HepG2 (cell line): ENCODE results near the gene LILRB5. TPM values are rescaled to one million over a fixed set of nuclear protein-coding genes. Genes with fewer than 3 reads are reported as not detected.
A peak's percentile ranks its signal among the peaks of the same experiment; 100 is the strongest.

ENCODE experiments used
- BRD4 ChIP-seq: sonication (generic); formaldehyde crosslinking; IDR thresholded peaks from 2 replicates; pipeline ENCODE4 v1.4.0; 2020; ENCODE audit warnings: missing genetic modification reagents
- BRF2 ChIP-seq: sonication (generic); formaldehyde crosslinking; IDR thresholded peaks from 2 replicates; pipeline ENCODE4 v1.8.1; 2022; ENCODE audit warnings: mild to moderate bottlenecking, missing genetic modification reagents
- CEBPZ ChIP-seq: IDR thresholded peaks from 2 replicates; pipeline ENCODE4 v1.6.1; 2012; ENCODE audit warnings: low read length, improper control_type of control experiment
- DNMT1 ChIP-seq: sonication (generic); formaldehyde crosslinking; IDR thresholded peaks from 2 replicates; pipeline ENCODE4 v1.5.1; 2020; ENCODE audit warnings: mild to moderate bottlenecking, missing genetic modification reagents
- DPF2 ChIP-seq: sonication (generic); formaldehyde crosslinking; IDR thresholded peaks from 2 replicates; pipeline ENCODE4 v1.4.0; 2020; ENCODE audit warnings: mild to moderate bottlenecking, low read depth, missing genetic modification reagents, borderline replicate concordance
- ESRRA ChIP-seq: sonication (generic); formaldehyde crosslinking; IDR thresholded peaks from 2 replicates; pipeline ENCODE4 v1.5.1; 2020; ENCODE audit warnings: mild to moderate bottlenecking, low read depth, missing genetic modification reagents
- KLF13 ChIP-seq: sonication (generic); formaldehyde crosslinking; IDR thresholded peaks from 2 replicates; pipeline ENCODE4 v1.4.0; 2020; ENCODE audit warnings: mild to moderate bottlenecking, missing genetic modification reagents
- NCOA5 ChIP-seq: sonication (generic); formaldehyde crosslinking; IDR thresholded peaks from 2 replicates; pipeline ENCODE4 v1.4.0; 2020; ENCODE audit warnings: missing genetic modification reagents
- NONO ChIP-seq, 2 experiments: fragments of 450-650 bp in 1 of 2; sonication (generic) in 1 of 2; formaldehyde crosslinking in 1 of 2; IDR thresholded peaks in 1 of 2; conservative IDR thresholded peaks in 1 of 2; 2 replicates each; pipeline versions ENCODE4 v1.6.1 to v1.8.0; 2017 to 2022; ENCODE audit warnings: mild to moderate bottlenecking in 1 of 2, missing genetic modification reagents in 1 of 2, moderate library complexity in 1 of 2
- NR2C2 ChIP-seq: sonication (generic); formaldehyde crosslinking; IDR thresholded peaks from 2 replicates; pipeline ENCODE4 v1.4.0; 2020; ENCODE audit warnings: missing genetic modification reagents, mild to moderate bottlenecking, moderate library complexity, borderline replicate concordance
- RCOR2 ChIP-seq: IDR thresholded peaks from 2 replicates; pipeline ENCODE4 v1.6.1; 2016; ENCODE audit warnings: missing biosample characterization, missing genetic modification reagents
- SMYD3 ChIP-seq: sonication (generic); formaldehyde crosslinking; IDR thresholded peaks from 2 replicates; pipeline ENCODE4 v1.8.1; 2023; ENCODE audit warnings: mild to moderate bottlenecking, missing genetic modification reagents
- TRAFD1 ChIP-seq: sonication (generic); formaldehyde crosslinking; IDR thresholded peaks from 2 replicates; pipeline ENCODE4 v1.5.1; 2020; ENCODE audit warnings: missing genetic modification reagents, mild to moderate bottlenecking, borderline replicate concordance
- TRIM22 ChIP-seq: fragments of 450-650 bp; IDR thresholded peaks from 2 replicates; pipeline ENCODE4 v1.6.1; 2017
- TRIM24 ChIP-seq: sonication (generic); formaldehyde crosslinking; IDR thresholded peaks from 2 replicates; pipeline ENCODE4 v1.8.0; 2022; ENCODE audit warnings: mild to moderate bottlenecking, missing genetic modification reagents
- ZNF292 ChIP-seq: sonication (generic); formaldehyde crosslinking; IDR thresholded peaks from 2 replicates; pipeline ENCODE4 v1.8.1; 2022; ENCODE audit warnings: mild to moderate bottlenecking, low read depth, missing genetic modification reagents, borderline replicate concordance
- ZNF501 ChIP-seq: sonication (generic); formaldehyde crosslinking; IDR thresholded peaks from 2 replicates; pipeline ENCODE4 v1.5.1; 2020; ENCODE audit warnings: mild to moderate bottlenecking, moderate library complexity, missing genetic modification reagents
- ZNF530 ChIP-seq: sonication (generic); formaldehyde crosslinking; IDR thresholded peaks from 2 replicates; pipeline ENCODE4 v1.5.0; 2020; ENCODE audit warnings: low read depth, mild to moderate bottlenecking, missing genetic modification reagents
- ZNF550 ChIP-seq: sonication (generic); formaldehyde crosslinking; IDR thresholded peaks from 2 replicates; pipeline ENCODE4 v1.4.0; 2020; ENCODE audit warnings: mild to moderate bottlenecking, missing genetic modification reagents, borderline replicate concordance
- ZNF616 ChIP-seq: sonication (generic); formaldehyde crosslinking; IDR thresholded peaks from 2 replicates; pipeline ENCODE4 v1.5.0; 2020; ENCODE audit warnings: low read depth, mild to moderate bottlenecking, missing genetic modification reagents
- ZNF816 ChIP-seq: sonication (generic); formaldehyde crosslinking; IDR thresholded peaks from 2 replicates; pipeline ENCODE4 v1.8.0; 2022; ENCODE audit warnings: missing genetic modification reagents, mild to moderate bottlenecking, borderline replicate concordance
- ZSCAN21 ChIP-seq: sonication (generic); formaldehyde crosslinking; IDR thresholded peaks from 2 replicates; pipeline ENCODE4 v1.8.0; 2022; ENCODE audit warnings: mild to moderate bottlenecking, missing genetic modification reagents, moderate library complexity, borderline replicate concordance
- polyA plus RNA-seq, 8 experiments: library from polyadenylated mRNA; depleted of rRNA in 3 of 8; stranded (reverse) in 7 of 8; unstranded in 1 of 8; fragments of >200 nt; fragmentation: Illumina TruSeq in 4 of 8; extraction: Trizol in 4 of 8; gene quantifications; 2 replicates each; pipeline versions ENCODE4 v1.2.1 to v1.2.3, GENCODE V29; 2011 to 2016; ENCODE audit warnings: low read depth in 4 of 8, missing spikeins in 1 of 8, mixed read lengths in 1 of 8; ENCODE audit not compliant: insufficient read depth in 1 of 8
- total RNA-seq, 5 experiments: library from RNA; depleted of rRNA; stranded (reverse); fragments of >200 nt; fragmentation: Illumina TruSeq; extraction: Trizol; gene quantifications; 2 replicates each; pipeline ENCODE4 v1.2.3, GENCODE V29; 2016; ENCODE audit warnings: low read depth in 1 of 5

Gene LILRB5
- total and polyA plus RNA-seq, 2 of the 13 experiments (the other 11 are each of a cell fraction or from before 2014, with no cell fraction given): not detected

GRCh38 chr19:54209811-54210494, 47.1 kb downstream of the LILRB5 start (continued):
- TF ChIP-seq ZNF550 (CRISPR knock-in tag) (no peak), ZNF816 (no peak; the same call in 1 of the 2 replicates), NONO (IDR thresholded peaks at IDR 0.05) (no peak), NONO (CRISPR knock-in tag; conservative IDR thresholded peaks at IDR 0.05) (peak; percentile 81), ZSCAN21 (CRISPR knock-in tag) (0 out of 2 replicates have a peak, but pooled peaks have one; percentile 27), RCOR2 (CRISPR knock-in tag) (no peak; the same call in 1 of the 2 replicates), DNMT1 (no peak), DPF2 (CRISPR knock-in tag) (peak; percentile 77; the same call in 1 of the 2 replicates), NCOA5 (CRISPR knock-in tag) (no peak), ZNF292 (CRISPR knock-in tag) (no peak; the same call in 1 of the 2 replicates), TRIM22 (no peak), KLF13 (CRISPR knock-in tag) (no peak), CEBPZ (no peak), NR2C2 (CRISPR knock-in tag) (no peak; the same call in 1 of the 2 replicates), BRF2 (CRISPR knock-in tag) (no peak), TRAFD1 (no peak), TRIM24 (CRISPR knock-in tag) (no peak), ZNF530 (CRISPR knock-in tag) (no peak), ZNF616 (no peak), BRD4 (no peak), SMYD3 (CRISPR knock-in tag) (no peak), ESRRA (no peak; the same call in 1 of the 2 replicates), ZNF501 (CRISPR knock-in tag) (no peak)
